Fibroblast of skin of left biceps (primary cell): Measurements from ENCODE around the gene PHKA1.
"Not testable (repeated sequence)": the region's sequence is repeated elsewhere in the genome, so short reads cannot be mapped to it uniquely, and the experiment has no call there.

Experiments
- DNase-seq, 2 experiments: peaks; one replicate each; pipeline ENCODE4 v3.0.0-alpha.2; 2013; ENCODE audit warnings: low read depth in 2 of 2

The PHKA1 gene

GRCh38 chrX:72666451-72666850 lies 47.7 kb downstream of the PHKA1 start:
- no peak for DNase-seq

- no peak for DNase-seq
Measured at GRCh38 chrX:72663737-72664136, 50.4 kb downstream of the PHKA1 start.

- DNase-seq: no peak
Measured at GRCh38 chrX:72662020-72662747, 51.9 kb downstream of the PHKA1 start.

GRCh38 chrX:72659723-72660122 lies 54.4 kb downstream of the PHKA1 start:
- no peak for DNase-seq

- DNase-seq: no peak
Measured at GRCh38 chrX:72652082-72652481, 62.0 kb downstream of the PHKA1 start.

- no peak for DNase-seq
Measured at GRCh38 chrX:72644946-72645345, 69.2 kb downstream of the PHKA1 start.

GRCh38 chrX:72641611-72642010 lies 72.5 kb downstream of the PHKA1 start:
- no peak for DNase-seq

- DNase-seq: no peak
Measured at GRCh38 chrX:72635930-72636329, 78.2 kb downstream of the PHKA1 start.

GRCh38 chrX:72634331-72634730 lies 79.8 kb downstream of the PHKA1 start:
- no peak for DNase-seq

GRCh38 chrX:72630185-72630584 lies 83.9 kb downstream of the PHKA1 start:
- no peak for DNase-seq

GRCh38 chrX:72624194-72624593 lies 89.9 kb downstream of the PHKA1 start:
- no peak for DNase-seq

GRCh38 chrX:72621625-72622485 lies 92.3 kb downstream of the PHKA1 start:
- no peak for DNase-seq

- DNase-seq: no peak
Measured at GRCh38 chrX:72621163-72621562, 92.9 kb downstream of the PHKA1 start.

- DNase-seq: peak; percentile 17 to 20
Measured at GRCh38 chrX:72620550-72621145, 93.5 kb downstream of the PHKA1 start.

GRCh38 chrX:72609313-72609712 lies 104.8 kb downstream of the PHKA1 start:
- DNase-seq: no peak

- no peak for DNase-seq
Measured at GRCh38 chrX:72604705-72605104, 109.4 kb downstream of the PHKA1 start.

GRCh38 chrX:72604112-72604511 lies 110.0 kb downstream of the PHKA1 start:
- no peak for DNase-seq

- not testable (repeated sequence) for DNase-seq
Measured at GRCh38 chrX:72591038-72591437, 123.1 kb downstream of the PHKA1 start.

- DNase-seq: no peak
Measured at GRCh38 chrX:72584163-72584562, 129.9 kb downstream of the PHKA1 start.

- no peak for DNase-seq
Measured at GRCh38 chrX:72576141-72576894, 137.8 kb downstream of the PHKA1 start.

GRCh38 chrX:72573158-72573511 lies 141.0 kb downstream of the PHKA1 start:
- no peak for DNase-seq
